GM06990 (cell line): ENCODE results near the gene LYRM4.
"Not testable (repeated sequence)": the region's sequence is repeated elsewhere in the genome, so short reads cannot be mapped to it uniquely, and the experiment has no call there.

Experiments
- DNase-seq: peaks from one replicate; pipeline ENCODE4 v3.0.0-alpha.2; 2011; ENCODE audit not compliant: insufficient read length; ENCODE audit errors: extremely low read depth
- H3K27me3 ChIP-seq: replicated peaks from 2 replicates; pipeline ENCODE4 v1.6.0; 2011; ENCODE audit warnings: low read length; ENCODE audit not compliant: control insufficient read depth, insufficient read depth
- H3K36me3 ChIP-seq: 2 replicates; pipeline ENCODE4 v1.5.1; 2011; ENCODE audit warnings: low read length; ENCODE audit not compliant: control insufficient read depth, insufficient read depth
- H3K4me3 ChIP-seq: replicated peaks from 2 replicates; pipeline ENCODE4 v1.5.1; 2011; ENCODE audit warnings: low read depth, mild to moderate bottlenecking, control low read depth, low read length
- TF ChIP-seq, protein P1 (sequence below): IDR thresholded peaks from 2 replicates; pipeline ENCODE4 v1.5.1; 2011; ENCODE audit warnings: low read length, control low read depth, mild to moderate bottlenecking, inconsistent platforms; ENCODE audit not compliant: insufficient read depth, poor library complexity, severe bottlenecking

LYRM4 gene

DNA sequence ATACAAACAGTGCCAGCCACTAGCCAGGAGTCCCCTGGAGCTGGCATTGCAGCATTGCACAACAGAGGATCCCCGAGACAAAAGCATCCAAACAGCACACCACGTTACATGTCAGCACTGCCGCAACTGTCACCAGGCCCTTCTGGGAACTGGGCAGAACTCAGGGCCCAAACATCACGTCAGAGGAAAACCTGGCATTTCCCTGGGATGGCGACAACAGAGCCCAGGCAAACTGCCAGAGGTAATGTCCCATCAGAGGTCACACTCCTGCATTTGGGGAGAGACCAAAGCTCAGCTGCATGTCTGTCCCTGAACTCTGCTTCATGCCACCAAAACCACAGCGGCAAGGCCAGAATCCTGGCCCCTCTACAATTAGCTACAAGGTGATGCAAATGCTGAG is 139.3 kb downstream of the LYRM4 start:
- Histone ChIP-seq H3K4me3 (no peak overlapping the region), H3K36me3 (no peaks in the 10 kb centered on the region; the same call in 1 of the 2 replicates), H3K27me3 (no peaks in the 10 kb centered on the region)
- TF ChIP-seq, protein P1, sequence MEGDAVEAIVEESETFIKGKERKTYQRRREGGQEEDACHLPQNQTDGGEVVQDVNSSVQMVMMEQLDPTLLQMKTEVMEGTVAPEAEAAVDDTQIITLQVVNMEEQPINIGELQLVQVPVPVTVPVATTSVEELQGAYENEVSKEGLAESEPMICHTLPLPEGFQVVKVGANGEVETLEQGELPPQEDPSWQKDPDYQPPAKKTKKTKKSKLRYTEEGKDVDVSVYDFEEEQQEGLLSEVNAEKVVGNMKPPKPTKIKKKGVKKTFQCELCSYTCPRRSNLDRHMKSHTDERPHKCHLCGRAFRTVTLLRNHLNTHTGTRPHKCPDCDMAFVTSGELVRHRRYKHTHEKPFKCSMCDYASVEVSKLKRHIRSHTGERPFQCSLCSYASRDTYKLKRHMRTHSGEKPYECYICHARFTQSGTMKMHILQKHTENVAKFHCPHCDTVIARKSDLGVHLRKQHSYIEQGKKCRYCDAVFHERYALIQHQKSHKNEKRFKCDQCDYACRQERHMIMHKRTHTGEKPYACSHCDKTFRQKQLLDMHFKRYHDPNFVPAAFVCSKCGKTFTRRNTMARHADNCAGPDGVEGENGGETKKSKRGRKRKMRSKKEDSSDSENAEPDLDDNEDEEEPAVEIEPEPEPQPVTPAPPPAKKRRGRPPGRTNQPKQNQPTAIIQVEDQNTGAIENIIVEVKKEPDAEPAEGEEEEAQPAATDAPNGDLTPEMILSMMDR = no peak
- DNase-seq = no peak

DNA sequence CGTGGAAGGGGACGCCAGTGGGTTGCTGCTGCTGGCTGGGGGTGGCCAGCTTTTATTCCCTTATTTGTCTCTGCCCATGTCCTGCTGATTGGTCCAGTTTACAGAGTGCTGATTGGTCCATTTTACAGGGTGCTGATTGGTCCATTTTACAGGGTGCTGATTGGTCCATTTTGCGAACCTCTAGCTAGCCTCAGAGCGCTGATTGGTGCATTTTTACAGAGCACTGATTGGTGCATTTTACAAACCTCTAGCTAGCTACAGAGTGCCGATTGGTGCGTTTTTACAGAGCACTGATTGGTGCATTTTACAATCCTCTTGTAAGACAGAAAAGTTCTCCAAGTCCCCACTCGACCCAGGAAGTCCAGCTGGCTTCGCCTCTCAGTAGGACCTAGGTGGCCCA is 140.2 kb downstream of the LYRM4 start:
- not testable (repeated sequence) for H3K4me3 ChIP-seq, DNase-seq, H3K36me3 ChIP-seq, H3K27me3 ChIP-seq

DNA sequence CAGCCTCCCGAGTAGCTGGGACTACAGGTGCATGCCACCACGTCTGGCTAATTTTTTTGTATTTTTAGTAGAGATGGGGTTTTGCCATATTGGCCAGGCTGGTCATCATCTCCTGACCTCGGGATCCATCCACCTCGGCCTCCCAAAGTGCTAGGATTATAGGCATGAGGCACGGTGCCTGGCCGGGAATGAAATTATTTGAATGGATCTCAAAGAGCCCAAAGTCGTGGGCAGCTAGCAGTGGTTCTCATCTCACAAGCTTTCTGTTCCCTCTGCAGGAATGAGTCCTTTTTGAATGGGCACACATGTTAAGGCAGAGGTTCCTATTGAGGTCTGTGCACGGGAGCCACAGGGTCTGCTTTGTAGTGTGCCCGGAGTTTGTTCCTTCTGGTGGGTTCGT is 140.7 kb downstream of the LYRM4 start:
- TF ChIP-seq, protein P1 = no peak
- Histone ChIP-seq H3K4me3 (no peak overlapping the region), H3K36me3 (no peaks in the 10 kb centered on the region; the same call in 1 of the 2 replicates), H3K27me3 (no peaks in the 10 kb centered on the region)
- DNase-seq = no peak

DNA sequence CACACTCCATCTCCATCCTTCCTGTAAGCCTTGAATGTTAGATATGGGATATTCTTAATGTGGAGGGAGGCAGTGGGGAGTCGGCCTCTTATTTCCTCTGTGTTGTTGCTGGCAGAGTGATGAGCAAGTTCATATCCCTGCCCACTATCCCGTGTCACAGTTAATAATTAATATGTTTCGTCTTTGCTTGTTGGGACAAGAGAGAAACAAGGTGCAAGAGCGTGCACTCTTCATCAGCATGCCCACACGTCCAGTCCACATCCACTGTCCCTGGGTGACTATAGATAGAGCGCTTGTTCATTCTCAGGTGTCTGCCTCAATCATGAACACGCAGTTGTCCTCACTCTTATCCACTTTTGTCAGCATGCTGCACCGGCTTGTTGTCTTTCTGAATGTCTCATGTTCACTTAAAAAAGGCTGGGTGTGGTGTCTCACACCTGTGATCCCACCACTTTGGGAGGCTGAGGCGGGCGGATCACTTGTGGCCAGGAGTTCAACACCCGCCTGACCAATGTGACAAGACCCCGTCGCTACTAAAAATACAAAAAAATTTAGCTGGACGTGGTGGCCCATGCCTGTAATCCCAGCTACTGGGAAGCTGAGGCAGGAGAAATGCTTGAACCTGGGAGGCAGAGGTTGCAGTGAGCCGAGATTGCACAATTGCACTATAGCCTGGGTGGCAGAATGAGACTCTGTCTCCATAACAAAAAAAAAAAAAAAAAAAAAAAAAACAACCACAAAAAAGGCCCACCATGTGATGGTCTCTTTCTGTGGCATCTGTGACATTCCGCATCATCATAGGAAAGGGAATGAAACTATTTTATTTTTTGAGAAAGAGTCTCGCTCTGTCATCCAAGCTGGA is 141.4 kb downstream of the LYRM4 start:
- H3K27me3 ChIP-seq = no peaks in the 10 kb centered on the region
- H3K4me3 ChIP-seq = no peak overlapping the region
- TF ChIP-seq, protein P1 = no peak
- DNase-seq = no peak
- no peaks in the 10 kb centered on the region; the same call in 1 of the 2 replicates for H3K36me3 ChIP-seq

GRCh38 chr6:5116243-5116991 is 144.3 kb downstream of the LYRM4 start:
- DNase-seq = no peak
- H3K4me3 ChIP-seq = no peak overlapping the region
- no peaks in the 10 kb centered on the region; the same call in 1 of the 2 replicates for H3K36me3 ChIP-seq
- H3K27me3 ChIP-seq = no peaks in the 10 kb centered on the region
- TF ChIP-seq, protein P1 = no peak

- Histone ChIP-seq H3K36me3 (no peaks in the 10 kb centered on the region; the same call in 1 of the 2 replicates), H3K4me3 (no peak overlapping the region), H3K27me3 (no peaks in the 10 kb centered on the region)
- TF ChIP-seq, protein P1 = no peak
- DNase-seq = no peak
These were observed 145.6 kb downstream of the LYRM4 start for GRCh38 chr6:5115168-5115567.
